GOT3 (cell line): ENCODE data around the gene HHAT.
"Not testable (repeated sequence)": the region's sequence is repeated elsewhere in the genome, so short reads cannot be mapped to it uniquely, and the experiment has no call there.

Experiments
- DNase-seq: peaks from one replicate; lab custom pipeline; 2025; ENCODE audit warnings: mixed read lengths; lab: John Stamatoyannopoulos, UW

Gene HHAT

DNA sequence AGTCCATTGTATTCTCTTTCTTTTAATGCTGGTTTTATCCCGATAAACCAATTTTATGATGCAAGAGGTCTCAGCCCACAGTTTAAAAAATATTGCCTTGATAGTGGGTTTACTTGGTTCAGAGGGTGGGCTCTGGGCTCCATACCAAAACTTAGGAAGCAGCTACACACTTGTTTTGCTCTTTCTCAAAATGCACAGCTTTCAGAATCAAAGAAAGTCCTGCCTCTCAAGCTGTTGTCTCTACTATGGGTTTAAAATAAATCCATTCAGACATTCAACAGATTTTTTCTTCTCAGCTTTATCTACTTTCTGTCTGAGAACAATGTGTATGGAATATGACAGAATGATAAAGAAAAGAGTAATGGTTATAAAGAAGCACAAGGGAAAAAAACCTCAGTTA is 14.8 kb upstream of the HHAT start:
- DNase-seq = no peak

DNA sequence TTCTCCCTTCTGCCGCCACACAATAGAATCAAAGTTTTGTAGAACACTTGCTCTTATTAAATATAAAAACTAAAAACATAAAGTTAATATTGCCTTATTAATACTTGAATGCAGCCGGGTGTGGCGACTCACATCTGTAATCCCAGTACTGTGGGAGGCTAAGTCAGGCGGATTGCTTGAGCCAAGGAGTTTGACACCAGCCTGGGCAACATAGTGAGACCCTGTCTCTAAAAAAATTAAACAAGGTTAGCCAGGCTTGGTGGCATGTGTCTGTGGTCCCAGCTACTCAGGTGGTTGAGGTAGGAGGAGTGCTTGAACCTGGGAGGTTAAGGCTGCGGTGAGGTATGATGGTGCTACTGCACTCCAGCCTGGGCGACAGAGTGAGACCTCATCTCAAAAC is 13.2 kb upstream of the HHAT start:
- DNase-seq = no peak

DNA sequence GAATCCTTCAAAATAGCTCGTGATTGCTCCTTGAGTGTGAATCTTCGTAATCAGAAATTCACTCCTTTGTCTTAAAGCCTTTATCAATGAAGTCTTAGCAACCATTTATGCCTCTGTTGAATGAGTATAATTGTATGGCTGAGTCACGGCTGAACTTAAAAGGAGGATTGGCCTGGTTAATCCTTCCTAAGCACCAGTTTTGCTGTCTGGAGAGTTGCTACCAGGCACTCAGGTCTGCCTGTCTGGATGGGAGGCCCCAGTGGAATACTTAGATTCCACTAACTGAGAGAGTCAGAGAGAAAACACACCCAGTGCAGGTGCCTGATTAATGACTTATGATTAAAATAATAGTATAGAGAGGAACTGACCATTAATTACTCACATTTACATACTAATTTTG is 7.6 kb upstream of the HHAT start:
- DNase-seq = no peak

DNA sequence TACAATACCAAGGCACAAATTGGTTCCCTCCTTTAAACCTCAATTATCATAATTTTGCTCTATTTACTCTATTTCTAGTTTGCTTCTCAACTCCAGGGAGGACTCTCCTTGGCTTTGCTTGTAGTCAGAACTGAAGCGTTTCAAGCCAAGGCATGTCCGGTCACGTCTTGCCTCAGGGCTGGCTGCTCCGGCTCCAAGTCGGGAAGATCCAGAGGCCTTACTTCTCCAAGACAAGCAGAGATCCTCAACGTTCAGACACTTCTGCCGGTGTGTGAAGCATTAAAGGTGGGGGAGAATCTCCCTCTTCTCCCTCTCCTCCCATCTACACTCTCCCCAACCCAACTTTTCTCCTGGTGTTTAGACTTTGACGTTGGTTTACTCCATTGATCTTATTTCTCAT is 7.2 kb upstream of the HHAT start:
- no peak for DNase-seq

DNA sequence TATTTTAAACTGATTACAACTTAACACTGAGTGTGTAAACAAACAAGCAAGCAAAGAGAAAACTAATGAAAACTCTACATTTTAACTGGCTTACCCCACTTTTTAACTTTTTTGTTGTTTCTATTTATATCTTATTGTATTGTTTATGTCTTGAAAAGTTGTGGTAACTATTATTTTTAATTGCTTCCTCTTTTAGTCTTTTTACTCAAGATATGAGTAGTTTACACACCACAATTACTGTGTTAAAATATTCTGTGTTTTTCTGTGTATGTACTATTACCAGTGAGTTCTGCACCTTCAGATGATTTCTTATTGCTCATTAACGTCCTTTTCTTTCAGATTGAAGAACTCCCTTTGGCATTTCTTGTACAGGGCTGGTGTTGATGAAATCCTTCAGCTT is 4.7 kb upstream of the HHAT start:
- no peak for DNase-seq

DNA sequence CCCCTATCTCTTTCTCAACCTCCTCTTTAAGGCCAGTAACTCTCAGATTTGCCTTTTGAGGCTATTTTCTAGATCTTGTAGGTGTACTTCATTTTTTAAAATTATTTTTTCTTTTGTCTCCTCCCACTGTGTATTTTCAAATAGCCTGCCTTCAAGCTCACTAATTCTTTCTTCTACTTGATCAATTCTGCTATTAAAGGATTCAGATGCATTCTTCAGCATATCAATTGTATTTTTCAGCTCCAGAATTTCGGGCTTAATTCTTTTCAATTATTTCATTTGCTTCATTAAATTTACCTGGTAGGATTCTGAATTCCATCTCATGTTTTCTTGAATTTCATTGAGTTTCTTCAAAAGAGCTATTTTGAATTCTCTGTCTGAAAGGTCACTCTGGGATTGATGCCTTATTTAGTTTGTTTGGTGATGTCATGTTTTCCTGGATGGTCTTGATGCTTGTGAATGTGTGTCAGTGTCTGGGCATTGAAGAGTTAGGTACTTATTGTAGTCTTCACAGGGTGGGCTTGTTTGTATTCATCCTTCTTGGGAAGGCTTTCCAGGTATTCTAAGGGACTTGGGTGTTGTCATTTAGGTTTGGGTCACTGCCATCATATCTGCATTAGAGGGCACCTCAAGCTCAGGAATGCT is 3.6 kb upstream of the HHAT start:
- no peak for DNase-seq

DNA sequence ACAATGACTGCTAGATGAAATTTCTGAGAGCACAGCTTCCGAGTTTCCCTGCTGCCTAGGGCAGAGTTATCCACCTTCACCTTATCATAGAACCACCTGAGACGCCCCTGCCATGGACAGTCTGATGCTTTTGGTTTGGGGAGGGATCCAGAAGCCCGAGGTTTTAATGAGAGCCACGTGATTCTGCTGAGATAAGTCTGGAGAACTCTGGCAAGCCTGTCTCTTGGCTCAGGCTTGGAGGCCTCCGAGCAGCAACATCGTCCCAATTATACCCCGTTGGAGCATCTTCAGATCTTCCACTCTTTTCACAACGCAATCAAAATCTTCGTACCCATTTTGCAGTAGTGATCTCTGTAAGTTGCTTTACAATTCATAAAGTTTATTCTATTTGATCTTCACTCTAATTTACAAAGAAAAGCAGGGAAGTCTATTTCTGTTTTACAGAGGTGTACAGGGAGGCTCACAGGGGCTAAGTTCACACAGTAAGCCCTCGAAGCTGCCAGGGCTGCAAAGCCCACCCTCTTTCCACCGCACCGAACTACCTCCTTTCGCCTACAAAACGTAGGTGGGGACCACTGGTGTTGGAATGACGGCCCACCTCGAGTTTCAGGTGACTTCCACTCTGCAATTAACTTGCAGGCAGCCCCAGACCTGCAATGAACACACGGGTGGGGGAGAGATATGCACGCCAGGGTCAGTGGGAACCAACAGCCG is 513 bp upstream of the HHAT start:
- no peak for DNase-seq

DNA sequence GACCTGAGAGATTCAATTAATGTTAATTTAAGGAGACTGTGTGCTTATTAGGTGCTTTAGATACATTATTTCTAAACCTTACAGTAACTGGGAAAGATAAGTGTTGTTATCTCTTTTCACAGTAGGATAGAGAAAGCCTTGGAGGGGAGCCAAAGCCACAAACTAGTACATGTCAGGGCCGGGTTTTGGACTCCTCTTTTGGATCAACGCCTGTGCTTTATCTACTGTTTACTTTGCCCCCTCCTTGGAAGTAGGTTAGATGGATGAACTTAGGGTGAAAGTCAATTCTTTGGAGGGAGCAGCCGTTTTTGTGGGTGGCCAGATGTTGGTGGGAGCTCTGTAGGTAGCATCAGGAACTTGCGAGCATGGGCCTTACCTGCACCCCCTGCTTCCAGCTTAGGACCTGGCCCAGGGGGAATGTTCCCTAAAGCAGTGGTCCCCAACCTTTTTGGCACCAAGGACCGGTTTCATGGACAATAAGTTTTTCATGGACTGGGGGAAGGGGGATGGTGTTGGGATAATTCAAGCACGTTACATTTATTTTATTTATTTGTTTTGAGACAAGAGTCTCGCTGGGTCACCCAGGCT is 1.7 kb downstream of the HHAT start:
- DNase-seq = no peak

DNA sequence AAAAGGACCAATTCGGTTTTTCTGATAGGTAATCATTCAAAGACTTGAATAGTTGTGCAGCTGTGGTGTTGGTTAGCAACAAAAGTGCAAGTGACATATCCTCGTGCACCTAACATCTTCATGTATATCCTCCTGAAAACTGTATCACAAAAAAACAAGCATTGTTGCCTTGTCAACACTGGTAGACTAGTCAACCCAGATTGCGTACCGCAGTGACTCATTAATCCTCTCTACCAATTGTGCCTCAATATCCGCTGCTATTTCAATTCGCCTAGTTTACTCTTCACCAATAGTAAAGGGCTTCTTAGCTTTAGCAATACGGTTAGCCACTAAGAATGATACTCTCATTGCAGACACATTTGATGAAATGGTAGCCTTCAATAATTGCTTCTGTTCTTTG is 3.5 kb downstream of the HHAT start:
- no peak for DNase-seq

DNA sequence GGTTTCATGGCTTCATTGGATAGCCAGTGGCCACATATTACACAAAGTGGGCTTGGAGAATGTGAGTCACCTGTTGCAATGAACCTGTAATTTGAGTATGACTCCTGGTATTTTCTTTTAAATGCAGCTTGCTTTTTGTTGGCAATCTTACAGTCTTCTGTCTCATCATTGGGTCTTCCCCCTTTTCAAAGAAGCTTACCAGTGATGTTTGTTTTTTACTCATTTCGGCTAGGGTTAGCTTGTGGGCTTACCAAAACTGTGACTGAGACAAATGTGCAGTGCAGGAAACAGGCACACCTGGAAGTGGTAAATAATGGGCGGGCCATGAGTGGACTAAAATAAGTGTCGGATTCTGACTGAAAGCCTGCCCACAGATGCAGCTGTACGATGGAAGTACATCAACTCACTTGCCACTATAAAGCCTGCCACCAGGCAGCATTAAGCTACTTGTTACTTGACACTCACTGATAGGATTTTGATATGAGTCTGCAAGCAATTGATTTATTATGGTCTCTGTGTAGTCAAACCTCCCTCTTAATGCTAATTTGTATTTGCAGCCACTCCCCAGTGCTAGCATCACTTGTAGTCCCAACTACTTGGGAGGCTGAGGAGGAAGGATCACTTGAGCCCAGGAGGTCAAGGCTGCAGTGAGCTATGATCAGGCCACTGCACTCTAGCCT is 4.2 kb downstream of the HHAT start:
- no peak for DNase-seq

DNA sequence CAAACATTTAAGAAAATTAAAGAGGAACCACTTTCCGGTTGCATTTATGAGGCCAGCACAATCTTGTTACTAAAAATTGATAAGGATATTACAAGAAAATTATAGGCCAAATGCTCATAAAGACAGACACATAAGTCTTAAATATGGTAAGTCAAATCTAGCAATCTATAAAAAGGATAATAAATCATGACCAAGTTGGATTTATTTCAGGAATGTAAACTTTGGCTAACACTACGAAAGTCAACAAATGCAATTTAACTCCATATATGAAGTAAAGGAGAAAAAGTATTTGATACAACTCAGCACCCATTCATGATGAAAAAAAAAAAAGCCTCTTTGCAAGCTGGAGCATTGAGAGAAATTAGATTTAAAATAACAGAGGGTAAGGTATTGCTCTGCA is 6.3 kb downstream of the HHAT start:
- DNase-seq = no peak

DNA sequence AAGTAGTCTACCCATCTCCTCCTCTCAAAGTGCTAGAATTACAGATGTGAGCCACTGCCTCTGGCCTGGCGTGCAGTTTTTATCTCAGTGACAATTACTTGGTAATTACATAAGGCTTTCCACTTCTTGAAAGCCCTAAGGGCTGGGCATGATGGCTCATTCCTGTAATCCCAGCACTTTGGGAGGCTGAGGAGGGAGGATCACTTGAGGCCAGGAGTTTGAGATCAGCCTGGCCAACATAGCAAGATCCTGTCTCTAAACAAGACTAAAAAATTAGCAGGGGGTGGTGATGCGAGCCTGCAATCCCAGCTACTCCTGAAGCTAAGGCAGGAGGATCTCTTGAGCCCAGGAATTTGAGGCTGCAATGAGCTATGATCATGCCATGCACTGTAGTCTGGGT is 7.7 kb downstream of the HHAT start:
- DNase-seq = no peak

DNA sequence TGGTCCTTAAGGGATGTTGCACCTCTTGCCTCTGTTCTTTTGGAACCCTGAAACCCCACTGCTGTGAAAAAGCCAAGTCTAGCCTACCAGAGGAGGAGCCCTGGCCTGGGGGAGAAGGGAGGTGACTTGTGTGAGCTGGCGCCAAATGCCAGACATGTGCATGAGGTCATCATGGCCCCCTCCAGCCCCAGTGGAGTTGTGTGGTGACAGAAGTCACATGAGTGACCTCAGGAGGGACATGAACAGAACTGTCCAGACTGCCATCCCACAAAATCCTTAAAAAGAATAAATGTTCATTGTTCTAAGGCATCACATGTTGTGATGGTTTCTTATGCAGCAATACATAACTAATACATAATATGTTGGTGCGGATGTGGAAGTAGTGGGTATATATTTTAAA is 10.8 kb downstream of the HHAT start:
- no peak for DNase-seq

DNA sequence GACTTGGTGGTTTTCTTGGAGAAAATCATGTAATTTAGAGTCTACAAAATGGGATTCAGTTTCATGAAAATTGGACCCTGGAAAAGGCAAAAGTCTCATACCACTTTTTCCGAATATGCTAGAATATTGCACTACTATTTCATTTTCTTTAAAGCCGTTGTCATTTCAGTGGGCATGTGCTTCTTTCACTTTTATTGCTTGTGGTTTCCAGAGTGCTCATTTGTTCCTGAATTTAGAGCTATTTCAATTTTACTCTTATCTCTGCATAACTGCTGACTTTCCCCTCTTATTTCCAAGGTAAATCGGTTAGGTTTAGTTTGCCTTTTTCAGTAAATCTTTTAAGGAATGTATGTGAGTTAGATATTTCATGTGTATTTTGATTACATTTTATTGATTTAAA is 11.6 kb downstream of the HHAT start:
- no peak for DNase-seq

DNA sequence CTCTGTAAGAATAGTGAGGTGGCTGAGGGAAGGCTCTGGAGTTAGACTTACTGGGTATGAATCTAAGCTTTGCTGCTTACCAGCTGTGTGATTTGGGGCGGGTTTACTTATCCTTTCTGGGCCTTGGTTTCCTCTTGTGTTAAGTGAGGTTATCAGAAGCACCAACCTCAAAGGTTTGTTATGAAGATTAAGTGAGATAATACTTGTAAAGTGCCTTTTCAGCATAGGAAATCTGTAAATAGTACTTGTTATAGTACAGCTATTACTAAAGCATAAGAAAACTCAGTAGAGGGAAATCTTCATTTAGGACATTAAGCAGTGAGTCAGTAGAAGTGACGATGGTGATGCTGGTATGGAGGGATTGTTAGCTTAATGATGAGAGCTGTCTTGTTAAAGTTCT is 12.1 kb downstream of the HHAT start:
- DNase-seq = no peak

DNA sequence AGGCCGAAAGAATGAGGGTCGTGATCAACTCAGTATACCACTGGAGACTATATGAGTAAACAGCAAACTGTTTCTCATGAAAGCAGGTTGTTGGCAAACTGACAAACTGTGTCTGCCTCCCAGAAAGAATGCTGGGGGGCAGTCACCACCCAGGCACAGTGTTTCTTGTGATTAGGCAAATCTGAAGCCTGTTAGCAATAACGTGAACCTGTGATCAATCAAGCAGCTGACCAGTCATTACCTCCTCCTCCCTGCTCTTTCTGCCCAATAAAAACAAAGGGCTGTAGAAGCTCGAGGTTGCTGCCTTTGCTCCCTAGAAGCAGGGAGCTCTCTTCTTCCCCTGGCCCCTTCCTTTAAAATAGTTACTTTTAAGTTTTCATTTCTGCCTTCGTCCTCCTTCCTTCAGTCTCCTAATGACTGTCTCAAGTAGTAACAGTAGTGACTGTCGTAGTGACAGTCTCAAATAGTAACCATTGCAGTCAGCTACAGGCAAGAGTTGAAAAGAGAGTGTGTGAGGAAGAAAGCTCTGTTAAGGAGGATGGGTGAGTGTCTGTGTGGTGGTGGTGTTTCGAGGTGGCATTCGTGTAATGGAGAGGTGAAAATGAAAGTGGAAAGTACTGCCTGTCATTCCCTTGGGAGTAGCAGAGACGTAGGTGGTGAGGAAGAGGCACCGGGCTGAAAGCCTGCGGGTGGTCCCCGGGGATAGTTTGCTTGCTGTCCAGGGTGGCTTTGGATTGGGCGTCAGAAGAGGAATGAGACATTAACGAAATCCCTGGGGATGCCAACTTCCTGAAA is 14.5 kb downstream of the HHAT start:
- no peak for DNase-seq

DNA sequence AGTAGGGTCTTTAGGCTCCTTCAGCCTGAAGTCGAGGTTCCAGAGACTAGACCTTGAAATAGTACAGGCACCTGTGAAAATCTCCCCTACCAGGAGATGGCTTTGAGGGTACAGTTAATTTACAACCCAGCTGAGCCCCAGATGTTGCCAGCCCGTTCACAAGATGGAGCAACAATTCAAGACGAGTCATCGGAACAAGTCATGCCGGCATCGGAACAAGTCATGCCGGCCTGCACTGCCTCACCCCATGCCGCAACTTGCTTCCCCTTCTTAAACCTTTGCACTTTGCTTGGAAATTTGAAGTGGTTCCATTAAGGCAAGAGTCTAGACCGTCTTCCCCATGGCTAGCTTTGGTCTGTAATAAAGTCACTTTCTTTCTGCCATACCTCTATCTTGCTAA is 16.0 kb downstream of the HHAT start:
- no peak for DNase-seq

DNA sequence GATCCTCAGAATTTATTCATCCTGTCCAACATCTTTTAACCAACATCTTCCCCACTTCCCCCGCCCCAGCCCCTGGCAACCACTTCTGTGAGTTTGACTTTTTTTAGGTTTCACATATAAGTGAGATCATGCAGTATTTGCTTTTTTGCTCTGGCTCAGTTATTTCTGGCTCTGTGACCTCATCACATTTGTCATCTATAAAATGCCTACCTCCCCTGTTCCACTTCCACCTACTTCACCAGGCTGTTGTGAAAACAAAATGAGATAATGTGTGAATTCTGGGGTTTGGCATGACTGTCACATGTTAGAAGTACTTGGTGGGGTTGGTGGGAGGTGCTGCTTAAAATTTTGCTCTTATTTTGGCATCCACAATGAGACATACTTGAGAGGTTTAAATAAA is 18.4 kb downstream of the HHAT start:
- DNase-seq = no peak

DNA sequence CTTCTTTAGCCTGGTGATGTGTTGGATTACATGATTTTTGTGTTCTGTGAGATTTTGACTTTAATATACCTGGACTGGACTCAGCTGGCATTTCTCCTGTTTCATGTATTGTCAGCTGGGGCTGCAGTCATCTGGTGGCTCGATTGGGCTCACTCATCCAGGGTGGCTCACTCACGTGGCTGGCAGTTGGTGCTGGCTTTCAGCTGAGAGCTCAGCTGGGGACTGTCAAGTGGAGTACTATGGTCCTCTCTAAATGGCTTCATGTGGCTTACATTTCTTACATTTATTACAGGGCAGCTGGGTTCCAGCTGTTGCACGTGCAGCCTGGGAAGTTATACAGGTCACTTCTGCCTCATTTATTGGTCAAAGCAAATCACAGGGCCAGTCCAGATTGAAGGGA is 22.8 kb downstream of the HHAT start:
- DNase-seq = no peak

DNA sequence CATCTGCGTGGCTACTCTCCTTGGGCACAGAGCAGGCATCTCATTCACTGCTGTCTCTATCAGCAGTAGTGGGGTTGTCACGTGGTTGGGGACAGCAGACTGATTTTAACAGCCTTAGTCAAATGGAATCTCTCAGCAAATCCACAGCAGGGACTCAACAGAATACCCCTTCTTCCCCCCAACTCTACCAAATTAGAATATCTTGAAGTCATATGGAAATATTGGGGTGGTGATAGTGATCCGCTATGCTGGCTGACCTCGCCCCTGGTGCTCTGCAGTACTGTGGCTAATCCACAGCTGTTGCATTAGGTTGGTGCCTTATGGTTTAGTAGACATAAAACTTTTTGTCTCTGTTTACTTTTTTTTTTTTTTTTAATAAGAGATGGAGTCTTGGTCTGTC is 23.9 kb downstream of the HHAT start:
- no peak for DNase-seq

DNA sequence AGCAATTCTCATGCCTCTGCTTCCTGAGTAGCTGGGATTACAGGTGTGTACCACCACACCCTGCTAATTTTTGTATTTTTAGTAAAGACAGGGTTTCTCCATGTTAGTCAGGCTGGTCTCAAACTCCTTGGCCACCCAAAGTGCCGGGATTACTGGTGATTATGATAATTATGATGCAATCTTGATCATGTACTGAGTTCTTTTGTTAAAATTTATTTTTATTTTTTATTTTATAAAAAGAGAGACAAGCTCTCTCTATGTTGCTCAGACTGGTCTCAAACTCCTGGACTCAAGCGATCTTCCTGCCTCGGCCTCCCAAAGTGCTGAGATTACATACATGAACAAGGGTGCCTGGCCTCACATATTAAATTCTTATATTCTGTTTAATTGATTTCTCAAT is 25.6 kb downstream of the HHAT start:
- not testable (repeated sequence) for DNase-seq

DNA sequence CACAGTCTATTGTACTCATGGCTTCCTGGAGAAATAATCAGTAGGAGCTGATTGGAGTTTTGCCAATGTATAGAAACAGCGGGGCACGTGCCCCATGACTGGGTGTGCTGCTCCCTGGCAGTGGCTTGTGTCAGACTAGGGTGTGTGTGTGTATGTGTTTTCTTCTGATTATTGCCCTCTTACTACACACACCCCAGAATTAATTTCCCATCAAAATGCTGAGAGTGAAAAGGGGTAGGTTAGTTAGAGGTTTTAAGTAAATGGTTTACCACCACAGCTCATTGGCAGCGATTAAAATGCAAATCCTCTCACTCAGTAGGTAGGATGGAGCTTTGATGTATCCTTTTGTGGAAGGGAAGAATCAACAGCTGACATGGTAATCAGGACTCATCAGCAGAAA is 29.9 kb downstream of the HHAT start:
- DNase-seq = no peak
